BLaER1 (cell line): ENCODE data around the gene P2RX7.
A peak's percentile ranks its signal among the peaks of the same experiment; 100 is the strongest.

Experiments
- H3K27ac ChIP-seq: shearing (Covaris generic); formaldehyde crosslinking; 2 replicates; pipeline ENCODE4 v1.8.1; 2022
- H3K27me3 ChIP-seq: shearing (Covaris generic); formaldehyde crosslinking; 2 replicates; pipeline ENCODE4 v1.8.1; 2022
- H3K36me3 ChIP-seq: shearing (Covaris generic); formaldehyde crosslinking; 2 replicates; pipeline ENCODE4 v1.8.1; 2022
- H3K4me1 ChIP-seq: shearing (Covaris generic); formaldehyde crosslinking; 2 replicates; pipeline ENCODE4 v1.8.1; 2022
- H3K4me2 ChIP-seq: shearing (Covaris generic); formaldehyde crosslinking; 2 replicates; pipeline ENCODE4 v1.8.1; 2022
- H3K4me3 ChIP-seq: shearing (Covaris generic); formaldehyde crosslinking; 2 replicates; pipeline ENCODE4 v1.8.1; 2022
- H3K9ac ChIP-seq: shearing (Covaris generic); formaldehyde crosslinking; 2 replicates; pipeline ENCODE4 v1.8.1; 2022
- H3K9me3 ChIP-seq: shearing (Covaris generic); formaldehyde crosslinking; 2 replicates; pipeline ENCODE4 v1.8.1; 2022
- H4K20me1 ChIP-seq: shearing (Covaris generic); formaldehyde crosslinking; 2 replicates; pipeline ENCODE4 v1.8.1; 2022
- Cebpa-rat ChIP-seq: shearing (Covaris generic); IDR thresholded peaks from 2 replicates; pipeline ENCODE4 v1.8.1; 2022

The P2RX7 gene

GRCh38 chr12:121089813-121090430 is 42.8 kb upstream of the P2RX7 start:
- H3K27me3 ChIP-seq = no peaks in the 10 kb centered on the region
- no peaks in the 10 kb centered on the region for H4K20me1 ChIP-seq
- H3K9ac ChIP-seq = no peak overlapping the region
- H3K4me3 ChIP-seq = no peak overlapping the region
- no peak overlapping the region for H3K27ac ChIP-seq
- TF ChIP-seq Cebpa-rat = no peak
- peaks cover 18% of the 10 kb centered on the region for H3K9me3 ChIP-seq
- H3K36me3 ChIP-seq = no peaks in the 10 kb centered on the region
- no peak overlapping the region for H3K4me2 ChIP-seq
- peaks cover 56% of the 10 kb centered on the region for H3K4me1 ChIP-seq

GRCh38 chr12:121090586-121091514 is 41.8 kb upstream of the P2RX7 start:
- Histone ChIP-seq H3K4me3 (no peak overlapping the region), H3K27me3 (no peaks in the 10 kb centered on the region), H3K36me3 (no peaks in the 10 kb centered on the region), H3K27ac (no peak overlapping the region), H3K9me3 (peaks cover 18% of the 10 kb centered on the region), H3K9ac (no peak overlapping the region), H3K4me2 (no peak overlapping the region), H4K20me1 (no peaks in the 10 kb centered on the region), H3K4me1 (peaks cover 65% of the 10 kb centered on the region)
- TF ChIP-seq Cebpa-rat = no peak

- peak; percentile 15; the same call in 1 of the 2 replicates for TF ChIP-seq Cebpa-rat
- Histone ChIP-seq H4K20me1 (no peaks in the 10 kb centered on the region), H3K4me1 (peaks cover 72% of the 10 kb centered on the region), H3K9ac (no peak overlapping the region), H3K4me2 (peak overlapping the region; percentile 54), H3K36me3 (no peaks in the 10 kb centered on the region), H3K27ac (peak overlapping the region; percentile 41; the same call in 1 of the 2 replicates), H3K27me3 (no peaks in the 10 kb centered on the region), H3K9me3 (peaks cover 18% of the 10 kb centered on the region), H3K4me3 (no peak overlapping the region)
Observed at GRCh38 chr12:121092034-121092433, 40.6 kb upstream of the P2RX7 start.

GRCh38 chr12:121093487-121093891 is 39.2 kb upstream of the P2RX7 start:
- H3K4me1 ChIP-seq = peaks cover 58% of the 10 kb centered on the region
- no peak for TF ChIP-seq Cebpa-rat
- peaks cover 18% of the 10 kb centered on the region for H3K9me3 ChIP-seq
- H3K36me3 ChIP-seq = no peaks in the 10 kb centered on the region
- H3K4me2 ChIP-seq = peak overlapping the region; percentile 24
- H3K27me3 ChIP-seq = no peaks in the 10 kb centered on the region
- H3K4me3 ChIP-seq = no peak overlapping the region
- no peaks in the 10 kb centered on the region for H4K20me1 ChIP-seq
- H3K27ac ChIP-seq = no peak overlapping the region; the same call in 1 of the 2 replicates
- H3K9ac ChIP-seq = no peak overlapping the region

GRCh38 chr12:121095544-121096198 is 37.0 kb upstream of the P2RX7 start:
- Histone ChIP-seq H3K4me2 (peak overlapping the region; percentile 79), H4K20me1 (no peaks in the 10 kb centered on the region), H3K27me3 (no peaks in the 10 kb centered on the region), H3K4me1 (peaks cover 49% of the 10 kb centered on the region), H3K36me3 (no peaks in the 10 kb centered on the region), H3K27ac (peak overlapping the region; percentile 58), H3K9me3 (peaks cover 35% of the 10 kb centered on the region), H3K9ac (peak overlapping the region; percentile 20; the same call in 1 of the 2 replicates), H3K4me3 (peak overlapping the region; percentile 61)
- TF ChIP-seq Cebpa-rat = no peak

GRCh38 chr12:121096199-121096798 is 36.4 kb upstream of the P2RX7 start:
- Histone ChIP-seq H3K4me3 (no peak overlapping the region), H3K27ac (peak overlapping the region; percentile 58; the same call in 1 of the 2 replicates), H4K20me1 (no peaks in the 10 kb centered on the region), H3K4me2 (peak overlapping the region; percentile 79), H3K36me3 (no peaks in the 10 kb centered on the region), H3K27me3 (no peaks in the 10 kb centered on the region), H3K9me3 (peaks cover 35% of the 10 kb centered on the region), H3K4me1 (peaks cover 49% of the 10 kb centered on the region), H3K9ac (no peak overlapping the region)
- TF ChIP-seq Cebpa-rat = no peak

GRCh38 chr12:121099779-121100178 is 32.9 kb upstream of the P2RX7 start:
- H3K4me3 ChIP-seq = no peak overlapping the region
- H3K27me3 ChIP-seq = no peaks in the 10 kb centered on the region
- peaks cover 20% of the 10 kb centered on the region for H3K4me1 ChIP-seq
- no peaks in the 10 kb centered on the region for H4K20me1 ChIP-seq
- no peak overlapping the region for H3K27ac ChIP-seq
- H3K4me2 ChIP-seq = no peak overlapping the region
- no peak overlapping the region for H3K9ac ChIP-seq
- H3K36me3 ChIP-seq = no peaks in the 10 kb centered on the region
- H3K9me3 ChIP-seq = peaks cover 19% of the 10 kb centered on the region
- no peak for TF ChIP-seq Cebpa-rat

GRCh38 chr12:121102307-121102706 is 30.4 kb upstream of the P2RX7 start:
- Histone ChIP-seq H3K4me3 (no peak overlapping the region), H3K36me3 (no peaks in the 10 kb centered on the region), H3K27ac (no peak overlapping the region), H3K4me2 (no peak overlapping the region), H3K9me3 (peaks cover 20% of the 10 kb centered on the region), H3K4me1 (no peaks in the 10 kb centered on the region), H4K20me1 (no peaks in the 10 kb centered on the region), H3K9ac (no peak overlapping the region), H3K27me3 (no peaks in the 10 kb centered on the region)
- no peak for TF ChIP-seq Cebpa-rat

- Histone ChIP-seq H3K36me3 (no peaks in the 10 kb centered on the region), H3K4me1 (0 out of 2 replicates have a peak, but pooled peaks cover 4% of the 10 kb centered on the region), H4K20me1 (no peaks in the 10 kb centered on the region), H3K9ac (no peak overlapping the region), H3K27ac (no peak overlapping the region), H3K9me3 (peaks cover 4% of the 10 kb centered on the region; the same call in 1 of the 2 replicates), H3K4me2 (no peak overlapping the region), H3K27me3 (no peaks in the 10 kb centered on the region), H3K4me3 (no peak overlapping the region)
- no peak for TF ChIP-seq Cebpa-rat
Observed at GRCh38 chr12:121107681-121108080, 25.0 kb upstream of the P2RX7 start.
